Measurements from ENCODE around the gene SDK2.

DNA sequence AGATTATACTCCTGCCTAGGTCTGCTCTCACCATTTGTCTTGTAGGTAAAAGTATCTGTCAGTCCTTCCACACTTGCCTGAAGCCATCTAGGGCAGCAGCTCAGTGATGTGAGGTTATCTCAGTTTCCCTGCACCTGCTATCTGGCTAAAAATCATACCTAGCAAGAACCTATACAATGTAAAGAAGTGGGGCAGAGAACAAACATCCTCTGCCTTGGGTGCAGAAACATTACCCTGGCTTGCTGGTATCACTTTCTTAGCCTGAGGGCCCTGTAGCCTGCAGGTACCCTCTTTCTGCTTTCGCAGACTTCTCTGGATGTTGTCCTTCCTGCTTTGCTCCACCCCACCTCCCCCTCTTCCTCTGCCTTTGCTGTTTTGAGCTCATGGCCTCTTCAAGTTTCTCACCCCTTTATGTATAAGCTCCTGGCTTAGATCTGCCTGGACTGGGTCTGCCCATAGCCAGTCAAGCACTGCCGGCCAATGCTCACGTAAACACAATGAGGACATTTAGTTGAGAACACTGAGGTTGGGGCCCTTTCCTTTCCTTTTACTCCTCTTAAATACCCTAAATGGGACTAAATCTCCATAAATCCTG, 8.7 kb upstream of the SDK2 start:
- TF ChIP-seq POLR2AphosphoS5 (IDR thresholded peaks at IDR 0.05): no peak
- TF ChIP-seq, protein P1, sequence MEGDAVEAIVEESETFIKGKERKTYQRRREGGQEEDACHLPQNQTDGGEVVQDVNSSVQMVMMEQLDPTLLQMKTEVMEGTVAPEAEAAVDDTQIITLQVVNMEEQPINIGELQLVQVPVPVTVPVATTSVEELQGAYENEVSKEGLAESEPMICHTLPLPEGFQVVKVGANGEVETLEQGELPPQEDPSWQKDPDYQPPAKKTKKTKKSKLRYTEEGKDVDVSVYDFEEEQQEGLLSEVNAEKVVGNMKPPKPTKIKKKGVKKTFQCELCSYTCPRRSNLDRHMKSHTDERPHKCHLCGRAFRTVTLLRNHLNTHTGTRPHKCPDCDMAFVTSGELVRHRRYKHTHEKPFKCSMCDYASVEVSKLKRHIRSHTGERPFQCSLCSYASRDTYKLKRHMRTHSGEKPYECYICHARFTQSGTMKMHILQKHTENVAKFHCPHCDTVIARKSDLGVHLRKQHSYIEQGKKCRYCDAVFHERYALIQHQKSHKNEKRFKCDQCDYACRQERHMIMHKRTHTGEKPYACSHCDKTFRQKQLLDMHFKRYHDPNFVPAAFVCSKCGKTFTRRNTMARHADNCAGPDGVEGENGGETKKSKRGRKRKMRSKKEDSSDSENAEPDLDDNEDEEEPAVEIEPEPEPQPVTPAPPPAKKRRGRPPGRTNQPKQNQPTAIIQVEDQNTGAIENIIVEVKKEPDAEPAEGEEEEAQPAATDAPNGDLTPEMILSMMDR (IDR thresholded peaks at IDR 0.05): no peak

Measured in prostate gland (tissue), 2 donors.